NCI-H748 (cell line): ENCODE measurements around the gene SCN9A.
"Not testable (repeated sequence)": the region's sequence is repeated elsewhere in the genome, so short reads cannot be mapped to it uniquely, and the experiment has no call there.

Experiments
- DNase-seq: peaks from one replicate; lab custom pipeline; 2025; ENCODE audit not compliant: unreplicated experiment; lab: John Stamatoyannopoulos, UW

The SCN9A gene

GRCh38 chr2:166249318-166249717 lies 126.4 kb downstream of the SCN9A start:
- no peak for DNase-seq

- no peak for DNase-seq
These were observed 128.8 kb downstream of the SCN9A start for GRCh38 chr2:166246901-166247300.

- no peak for DNase-seq
These were observed 133.4 kb downstream of the SCN9A start for GRCh38 chr2:166242309-166242708.

GRCh38 chr2:166240387-166241313 lies 135.1 kb downstream of the SCN9A start:
- no peak for DNase-seq

GRCh38 chr2:166239548-166239947 lies 136.2 kb downstream of the SCN9A start:
- DNase-seq: no peak

GRCh38 chr2:166238176-166238575 lies 137.6 kb downstream of the SCN9A start:
- DNase-seq: no peak

- DNase-seq: no peak
These were observed 141.5 kb downstream of the SCN9A start for GRCh38 chr2:166234112-166234846.

- DNase-seq: no peak
These were observed 142.5 kb downstream of the SCN9A start for GRCh38 chr2:166233244-166233643.

GRCh38 chr2:166230724-166231070 lies 145.0 kb downstream of the SCN9A start:
- no peak for DNase-seq

- peak; percentile 14 for DNase-seq
These were observed 145.6 kb downstream of the SCN9A start for GRCh38 chr2:166230024-166230723.

GRCh38 chr2:166229678-166230023 lies 146.1 kb downstream of the SCN9A start:
- DNase-seq: no peak

GRCh38 chr2:166224197-166224596 lies 151.5 kb downstream of the SCN9A start:
- no peak for DNase-seq

- no peak for DNase-seq
These were observed 152.4 kb downstream of the SCN9A start for GRCh38 chr2:166223298-166223697.

GRCh38 chr2:166211079-166211478 lies 164.7 kb downstream of the SCN9A start:
- DNase-seq: no peak

- DNase-seq: not testable (repeated sequence)
These were observed 165.8 kb downstream of the SCN9A start for GRCh38 chr2:166209944-166210343.

- DNase-seq: not testable (repeated sequence)
These were observed 166.4 kb downstream of the SCN9A start for GRCh38 chr2:166209367-166209766.

GRCh38 chr2:166206153-166206552 lies 169.6 kb downstream of the SCN9A start:
- DNase-seq: not testable (repeated sequence)

GRCh38 chr2:166202778-166203177 lies 173.0 kb downstream of the SCN9A start:
- DNase-seq: no peak

GRCh38 chr2:166197446-166197845 lies 178.3 kb downstream of the SCN9A start:
- no peak for DNase-seq

- no peak for DNase-seq
These were observed 182.3 kb downstream of the SCN9A start for GRCh38 chr2:166193407-166193806.

- DNase-seq: no peak
These were observed 187.7 kb downstream of the SCN9A start for GRCh38 chr2:166188084-166188483.

- DNase-seq: no peak
These were observed 191.0 kb downstream of the SCN9A start for GRCh38 chr2:166184789-166185188.
